Body of pancreas (tissue), 4 donors: ENCODE measurements around the gene COL18A1. TPM values are rescaled to one million over a fixed set of nuclear protein-coding genes. Genes with fewer than 3 reads are reported as not detected.

ENCODE experiments used
- ATAC-seq: fragments of 150-250 bp; one replicate; pipeline ENCODE4 v1.9.1; 2016
- DNase-seq, 4 donors: peaks; one replicate each; pipeline ENCODE4 v3.0.0-alpha.2; 2019
- H3K27ac ChIP-seq, 4 donors: fragments of 200-600 bp; sonication (generic); 1 replicate in 3 of 4; 2 replicates in 1 of 4; pipeline versions ENCODE4 v1.5.1 to v1.6.1; 2016 to 2019; ENCODE audit warnings: mild to moderate bottlenecking in 1 of 4, mixed read lengths in 1 of 4, moderate library complexity in 1 of 4
- H3K27me3 ChIP-seq, 2 donors: fragments of 200-600 bp; sonication (generic); one replicate each; pipeline ENCODE4 v1.6.0; 2016; ENCODE audit warnings: mild to moderate bottlenecking in 1 of 2
- H3K36me3 ChIP-seq, 2 donors: fragments of 200-600 bp; sonication (generic); replicated peaks in 1 of 2; 2 replicates each; pipeline ENCODE4 v1.5.1; 2016; ENCODE audit warnings: low read depth in 2 of 2; ENCODE audit not compliant: insufficient read depth in 1 of 2
- H3K4me1 ChIP-seq: fragments of 200-600 bp; sonication (generic); one replicate; pipeline ENCODE4 v1.6.0; 2016
- H3K4me3 ChIP-seq, 2 donors: fragments of 200-600 bp; sonication (generic); 1 replicate in 1 of 2; 2 replicates in 1 of 2; pipeline ENCODE4 v1.5.1; 2016 to 2019
- H3K9me3 ChIP-seq, 3 donors: fragments of 200-600 bp; sonication (generic); 1 replicate in 2 of 3; 2 replicates in 1 of 3; pipeline ENCODE4 v1.5.1; 2016
- CTCF ChIP-seq, 7 experiments: fragments of 450-650 bp in 4 of 7; fragments of 200-600 bp in 3 of 7; sonication (generic) in 3 of 7; IDR thresholded peaks; one replicate each; pipeline ENCODE4 v1.5.1; 2016 to 2019; ENCODE audit warnings: antibody characterized with exemption in 7 of 7
- POLR2A ChIP-seq, 3 donors: fragments of 450-650 bp; IDR thresholded peaks; one replicate each; pipeline ENCODE4 v1.6.1; 2016; ENCODE audit warnings: antibody characterized with exemption in 3 of 3, mild to moderate bottlenecking in 2 of 3
- WGBS, 2 donors: methylation state at CpG; one replicate each; pipeline ENCODE4 v1.1.5; 2017; 5-methylcytosine and 5-hydroxymethylcytosine counted together
- intact Hi-C: fragments of 100-400 bp; cut with DNase I; formaldehyde crosslinking; loops from one replicate; pipeline ENCODE4 v1.15.1; 2023
- total RNA-seq, 2 donors: library from RNA; depleted of rRNA; stranded (reverse); fragments of >200 nt; gene quantifications; one replicate each; pipeline ENCODE4 v1.1.0, GENCODE V29; 2016

COL18A1 gene
- total RNA-seq, 2 donors from 2014 or later = 108 to 284 TPM

- intact Hi-C loops = no loop called here
- DNase-seq (peak in 3 of 4 donors; percentile 34 to 52 (median 41)), ATAC-seq (peak; percentile 64)
Observed at GRCh38 chr21:45357436-45358260, 47.3 kb upstream of the COL18A1 start.

GRCh38 chr21:45358261-45358670, 46.7 kb upstream of the COL18A1 start:
- Histone ChIP-seq H3K27ac (peak overlapping the region in 1 of 4 donors; percentile 67), H3K4me1 (peaks cover 24% of the 10 kb centered on the region), H3K36me3 (no peaks in the 10 kb centered on the region), H3K4me3 (no peak overlapping the region), H3K9me3 (no peaks in the 10 kb centered on the region), H3K27me3 (no peaks in the 10 kb centered on the region)
- TF ChIP-seq POLR2A (IDR thresholded peaks at IDR 0.05) = no peak
- no peak for TF ChIP-seq CTCF (IDR thresholded peaks at IDR 0.05)
- intact Hi-C loops = no loop called here
- WGBS, 2 donors = 78% methylated on average over 12 to 15 of the region's 15 CpGs
- ATAC-seq = no peak
- DNase-seq = no peak

More at GRCh38 chr21:45357436-45358260, 47.3 kb upstream of the COL18A1 start:
- peak in 1 of 3 donors; percentile 45 for TF ChIP-seq POLR2A (IDR thresholded peaks at IDR 0.05)
- no peak for TF ChIP-seq CTCF (IDR thresholded peaks at IDR 0.05)
- Histone ChIP-seq H3K9me3 (no peaks in the 10 kb centered on the region), H3K27ac (peak overlapping the region in 3 of 4 donors; percentile 46 to 67 (median 59)), H3K36me3 (no peaks in the 10 kb centered on the region), H3K4me3 (no peak overlapping the region), H3K4me1 (peaks cover 19% of the 10 kb centered on the region), H3K27me3 (no peaks in the 10 kb centered on the region)
- WGBS, 2 donors = 38 to 39% methylated on average over 36 to 41 of the region's 41 CpGs

- no peak for ATAC-seq
- 81 to 90% methylated on average over 12 to 13 of the region's 13 CpGs for WGBS, 2 donors
- DNase-seq = no peak
- Histone ChIP-seq H3K27ac (no peak overlapping the region), H3K36me3 (no peaks in the 10 kb centered on the region), H3K4me1 (peaks cover 30% of the 10 kb centered on the region), H3K9me3 (no peaks in the 10 kb centered on the region), H3K27me3 (no peaks in the 10 kb centered on the region), H3K4me3 (no peak overlapping the region)
- intact Hi-C loops = no loop called here
- TF ChIP-seq POLR2A (IDR thresholded peaks at IDR 0.05) = no peak
Observed at GRCh38 chr21:45358711-45359310, 46.2 kb upstream of the COL18A1 start.

- H3K27me3 ChIP-seq = no peaks in the 10 kb centered on the region
- H3K9me3 ChIP-seq = no peaks in the 10 kb centered on the region
- no peak for TF ChIP-seq POLR2A (IDR thresholded peaks at IDR 0.05)
- TF ChIP-seq CTCF (IDR thresholded peaks at IDR 0.05) = no peak
- H3K4me1 ChIP-seq = peaks cover 36% of the 10 kb centered on the region
- intact Hi-C loops = no loop called here
- no peak overlapping the region for H3K27ac ChIP-seq
- H3K36me3 ChIP-seq = no peaks in the 10 kb centered on the region
- no peak for ATAC-seq
- WGBS, 2 donors = 58 to 70% methylated on average over 21 to 22 of the region's 26 CpGs
- no peak for DNase-seq
- H3K4me3 ChIP-seq = no peak overlapping the region
Observed at GRCh38 chr21:45359451-45360217, 45.3 kb upstream of the COL18A1 start.
